GM23338 (cell line): ENCODE results near the gene TVP23B. TPM values are rescaled to one million over a fixed set of nuclear protein-coding genes. Genes with fewer than 3 reads are reported as not detected.

ENCODE experiments used
- ATAC-seq: fragments of 200-7000 bp; cut with Tn5 transposase; 3 replicates; pipeline ENCODE4 v1.9.1; 2020
- DNase-seq: peaks from one replicate; pipeline ENCODE4 v3.0.0-alpha.2; 2015; ENCODE audit warnings: low spot score
- H2AFZ ChIP-seq: fragments of 200-600 bp; sonication (generic); 2 replicates; pipeline ENCODE4 v1.8.0; 2016; ENCODE audit warnings: antibody characterized with exemption, mild to moderate bottlenecking, moderate library complexity
- H3F3A ChIP-seq: fragments of 200-600 bp; sonication (generic); replicated peaks from 2 replicates; pipeline ENCODE4 v1.8.0; 2017; ENCODE audit warnings: antibody characterized with exemption, mixed run types, low read depth
- H3K27ac ChIP-seq: fragments of 200-600 bp; sonication (generic); 2 replicates; pipeline ENCODE4 v1.6.1; 2016; ENCODE audit warnings: low read depth
- H3K27me3 ChIP-seq: fragments of 200-600 bp; sonication (generic); 2 replicates; pipeline ENCODE4 v1.8.0; 2016; ENCODE audit warnings: mild to moderate bottlenecking, mixed run types, moderate library complexity; ENCODE audit not compliant: insufficient read depth
- H3K36me3 ChIP-seq: fragments of 200-600 bp; sonication (generic); 2 replicates; pipeline ENCODE4 v1.8.0; 2016; ENCODE audit warnings: mild to moderate bottlenecking; ENCODE audit not compliant: insufficient read depth
- H3K4me1 ChIP-seq: fragments of 200-600 bp; sonication (generic); 2 replicates; pipeline ENCODE4 v1.8.0; 2016; ENCODE audit warnings: mild to moderate bottlenecking, moderate library complexity; ENCODE audit not compliant: insufficient read depth
- H3K4me2 ChIP-seq: fragments of 200-600 bp; sonication (generic); 2 replicates; pipeline ENCODE4 v1.7.1; 2017; ENCODE audit warnings: mixed run types
- H3K4me3 ChIP-seq: fragments of 200-600 bp; sonication (generic); 2 replicates; pipeline ENCODE4 v1.6.1; 2016; ENCODE audit warnings: mixed run types
- H3K79me2 ChIP-seq: fragments of 200-600 bp; sonication (generic); replicated peaks from 2 replicates; pipeline ENCODE4 v1.8.0; 2017; ENCODE audit warnings: mild to moderate bottlenecking; ENCODE audit not compliant: insufficient read depth
- H3K9me2 ChIP-seq: fragments of 200-600 bp; sonication (generic); 2 replicates; pipeline ENCODE4 v1.8.0; 2017; ENCODE audit not compliant: insufficient read depth
- H4K20me1 ChIP-seq: fragments of 200-600 bp; sonication (generic); replicated peaks from 2 replicates; pipeline ENCODE4 v1.8.0; 2017; ENCODE audit warnings: mild to moderate bottlenecking; ENCODE audit not compliant: insufficient read depth
- H3K27ac Mint-ChIP-seq: 2 replicates; pipeline ENCODE4 v1.8.0; 2020; ENCODE audit warnings: inconsistent platforms, mild to moderate bottlenecking, moderate library complexity, mixed read lengths
- H3K27me3 Mint-ChIP-seq: 3 replicates; pipeline ENCODE4 v1.8.0; 2022; ENCODE audit warnings: low read depth, mild to moderate bottlenecking, moderate library complexity, mixed read lengths, inconsistent platforms; ENCODE audit not compliant: insufficient read depth, poor library complexity
- H3K36me3 Mint-ChIP-seq: 3 replicates; pipeline ENCODE4 v1.8.0; 2021; ENCODE audit warnings: low read depth, mild to moderate bottlenecking, inconsistent platforms, moderate library complexity, mixed read lengths
- H3K4me1 Mint-ChIP-seq: 3 replicates; pipeline ENCODE4 v1.8.0; 2020; ENCODE audit warnings: mild to moderate bottlenecking, inconsistent platforms, mixed read lengths
- H3K4me3 Mint-ChIP-seq: 3 replicates; pipeline ENCODE4 v1.8.0; 2021; ENCODE audit warnings: moderate library complexity, mild to moderate bottlenecking, inconsistent platforms, mixed read lengths
- H3K9me3 Mint-ChIP-seq: 3 replicates; pipeline ENCODE4 v1.8.0; 2020; ENCODE audit warnings: moderate library complexity, mild to moderate bottlenecking, inconsistent platforms, mixed read lengths
- CREB1 ChIP-seq: fragments of 250-450 bp; sonication (Bioruptor Pico); IDR thresholded peaks from 2 replicates; pipeline ENCODE4 v1.5.0; 2020; ENCODE audit warnings: low read depth, mild to moderate bottlenecking, moderate library complexity
- EZH2 ChIP-seq: fragments of 200-600 bp; sonication (generic); IDR thresholded peaks from one replicate; pipeline ENCODE4 v1.8.0; 2017; ENCODE audit warnings: antibody characterized with exemption, mild to moderate bottlenecking, low read depth; ENCODE audit not compliant: unreplicated experiment
- EZH2phosphoT487 ChIP-seq: fragments of 200-600 bp; sonication (generic); IDR thresholded peaks from one replicate; pipeline ENCODE4 v1.8.1; 2018; ENCODE audit warnings: antibody characterized with exemption; ENCODE audit not compliant: unreplicated experiment
- NANOG ChIP-seq: IDR thresholded peaks from 2 replicates; pipeline ENCODE4 v1.6.1; 2016; ENCODE audit warnings: antibody characterized with exemption, borderline replicate concordance
- POLR2AphosphoS5 ChIP-seq: IDR thresholded peaks from 2 replicates; pipeline ENCODE4 v1.6.1; 2016; ENCODE audit warnings: antibody characterized with exemption, low read depth
- ZNF114 ChIP-seq: fragments of 250-450 bp; sonication (Bioruptor Pico); IDR thresholded peaks from 2 replicates; pipeline ENCODE4 v1.5.0; 2020; ENCODE audit warnings: mild to moderate bottlenecking, moderate library complexity
- ZNF331 ChIP-seq: fragments of 250-450 bp; sonication (Bioruptor Pico); IDR thresholded peaks from 2 replicates; pipeline ENCODE4 v1.5.0; 2020; ENCODE audit warnings: low read depth, mild to moderate bottlenecking, moderate library complexity
- polyA plus RNA-seq: library from polyadenylated mRNA; unstranded; fragments of >200 nt; fragmentation: Nextera tagmentation; extraction: Ambion mirVana; gene quantifications from 2 replicates; pipeline ENCODE4 v1.2.1, GENCODE V29; 2016
- total RNA-seq: library from RNA; depleted of rRNA; stranded (reverse); fragments of >200 nt; shearing (Covaris generic); gene quantifications from 2 replicates; pipeline ENCODE4 v1.2.3, GENCODE V29; 2014
- TF ChIP-seq, protein P1 (sequence below), 2 experiments: fragments of 200-600 bp in 1 of 2; sonication (generic) in 1 of 2; conservative IDR thresholded peaks; 2 replicates each; pipeline versions ENCODE4 v1.5.1 to v1.6.1; 2016 to 2017; ENCODE audit warnings: antibody characterized with exemption in 2 of 2, low read depth in 2 of 2, mild to moderate bottlenecking in 2 of 2, moderate library complexity in 1 of 2
- TF ChIP-seq, protein P2 (sequence below): IDR thresholded peaks from one replicate; pipeline ENCODE4 v1.6.1; 2018; ENCODE audit warnings: antibody characterized with exemption; ENCODE audit not compliant: unreplicated experiment

The TVP23B gene
- total and polyA plus RNA-seq, 2 experiments from 2014 or later, result 26.3 to 27.4 TPM

GRCh38 chr17:18850679-18851078, 69.7 kb downstream of the TVP23B start:
- no peaks in the 10 kb centered on the region for H4K20me1 ChIP-seq
- no peaks in the 10 kb centered on the region for H3K27me3 ChIP-seq
- DNase-seq, result no peak
- no peak overlapping the region for H3K27ac ChIP-seq
- H3K9me2 ChIP-seq, result no peaks in the 10 kb centered on the region
- peaks cover 4% of the 10 kb centered on the region; the same call in 1 of the 2 replicates for H3K4me1 ChIP-seq
- no peak overlapping the region for H2AFZ ChIP-seq
- Mint-ChIP-seq H3K9me3 (no peaks in the 10 kb centered on the region), H3K27ac (peak overlapping the region; percentile 57; the same call in 1 of the 2 replicates), H3K4me1 (peaks cover 4% of the 10 kb centered on the region), H3K4me3 (no peak overlapping the region), H3K36me3 (no peaks in the 10 kb centered on the region), H3K27me3 (peaks cover under 1% of the 10 kb centered on the region)
- H3K36me3 ChIP-seq, result no peaks in the 10 kb centered on the region
- no peaks in the 10 kb centered on the region for H3F3A ChIP-seq
- no peak overlapping the region for H3K4me3 ChIP-seq
- H3K79me2 ChIP-seq, result peaks cover 11% of the 10 kb centered on the region
- no peak for ATAC-seq
- TF ChIP-seq NANOG, result no peak
- TF ChIP-seq EZH2phosphoT487, result no peak
- TF ChIP-seq, protein P1, sequence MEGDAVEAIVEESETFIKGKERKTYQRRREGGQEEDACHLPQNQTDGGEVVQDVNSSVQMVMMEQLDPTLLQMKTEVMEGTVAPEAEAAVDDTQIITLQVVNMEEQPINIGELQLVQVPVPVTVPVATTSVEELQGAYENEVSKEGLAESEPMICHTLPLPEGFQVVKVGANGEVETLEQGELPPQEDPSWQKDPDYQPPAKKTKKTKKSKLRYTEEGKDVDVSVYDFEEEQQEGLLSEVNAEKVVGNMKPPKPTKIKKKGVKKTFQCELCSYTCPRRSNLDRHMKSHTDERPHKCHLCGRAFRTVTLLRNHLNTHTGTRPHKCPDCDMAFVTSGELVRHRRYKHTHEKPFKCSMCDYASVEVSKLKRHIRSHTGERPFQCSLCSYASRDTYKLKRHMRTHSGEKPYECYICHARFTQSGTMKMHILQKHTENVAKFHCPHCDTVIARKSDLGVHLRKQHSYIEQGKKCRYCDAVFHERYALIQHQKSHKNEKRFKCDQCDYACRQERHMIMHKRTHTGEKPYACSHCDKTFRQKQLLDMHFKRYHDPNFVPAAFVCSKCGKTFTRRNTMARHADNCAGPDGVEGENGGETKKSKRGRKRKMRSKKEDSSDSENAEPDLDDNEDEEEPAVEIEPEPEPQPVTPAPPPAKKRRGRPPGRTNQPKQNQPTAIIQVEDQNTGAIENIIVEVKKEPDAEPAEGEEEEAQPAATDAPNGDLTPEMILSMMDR (conservative IDR thresholded peaks at IDR 0.05; ENCODE audit: low read depth in 2 of 2), result no peak
- no peak for TF ChIP-seq CREB1 (CRISPR knock-in tag)
- TF ChIP-seq, protein P2, sequence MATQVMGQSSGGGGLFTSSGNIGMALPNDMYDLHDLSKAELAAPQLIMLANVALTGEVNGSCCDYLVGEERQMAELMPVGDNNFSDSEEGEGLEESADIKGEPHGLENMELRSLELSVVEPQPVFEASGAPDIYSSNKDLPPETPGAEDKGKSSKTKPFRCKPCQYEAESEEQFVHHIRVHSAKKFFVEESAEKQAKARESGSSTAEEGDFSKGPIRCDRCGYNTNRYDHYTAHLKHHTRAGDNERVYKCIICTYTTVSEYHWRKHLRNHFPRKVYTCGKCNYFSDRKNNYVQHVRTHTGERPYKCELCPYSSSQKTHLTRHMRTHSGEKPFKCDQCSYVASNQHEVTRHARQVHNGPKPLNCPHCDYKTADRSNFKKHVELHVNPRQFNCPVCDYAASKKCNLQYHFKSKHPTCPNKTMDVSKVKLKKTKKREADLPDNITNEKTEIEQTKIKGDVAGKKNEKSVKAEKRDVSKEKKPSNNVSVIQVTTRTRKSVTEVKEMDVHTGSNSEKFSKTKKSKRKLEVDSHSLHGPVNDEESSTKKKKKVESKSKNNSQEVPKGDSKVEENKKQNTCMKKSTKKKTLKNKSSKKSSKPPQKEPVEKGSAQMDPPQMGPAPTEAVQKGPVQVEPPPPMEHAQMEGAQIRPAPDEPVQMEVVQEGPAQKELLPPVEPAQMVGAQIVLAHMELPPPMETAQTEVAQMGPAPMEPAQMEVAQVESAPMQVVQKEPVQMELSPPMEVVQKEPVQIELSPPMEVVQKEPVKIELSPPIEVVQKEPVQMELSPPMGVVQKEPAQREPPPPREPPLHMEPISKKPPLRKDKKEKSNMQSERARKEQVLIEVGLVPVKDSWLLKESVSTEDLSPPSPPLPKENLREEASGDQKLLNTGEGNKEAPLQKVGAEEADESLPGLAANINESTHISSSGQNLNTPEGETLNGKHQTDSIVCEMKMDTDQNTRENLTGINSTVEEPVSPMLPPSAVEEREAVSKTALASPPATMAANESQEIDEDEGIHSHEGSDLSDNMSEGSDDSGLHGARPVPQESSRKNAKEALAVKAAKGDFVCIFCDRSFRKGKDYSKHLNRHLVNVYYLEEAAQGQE, result no peak
- no peak for TF ChIP-seq POLR2AphosphoS5
- no peak for TF ChIP-seq EZH2
- TF ChIP-seq ZNF331 (CRISPR knock-in tag), result no peak
- no peak for TF ChIP-seq ZNF114
- no peak overlapping the region for H3K4me2 ChIP-seq

- H3K27me3 Mint-ChIP-seq, result peaks cover 5% of the 10 kb centered on the region
- Histone ChIP-seq H3K4me1 (peaks cover 4% of the 10 kb centered on the region; the same call in 1 of the 2 replicates), H3K4me3 (no peak overlapping the region), H3F3A (no peaks in the 10 kb centered on the region), H3K79me2 (peaks cover 11% of the 10 kb centered on the region), H3K36me3 (no peaks in the 10 kb centered on the region), H3K4me2 (no peak overlapping the region), H3K9me2 (no peaks in the 10 kb centered on the region), H4K20me1 (no peaks in the 10 kb centered on the region), H2AFZ (no peak overlapping the region), H3K27me3 (no peaks in the 10 kb centered on the region), H3K27ac (no peak overlapping the region)
- H3K36me3 Mint-ChIP-seq, result no peaks in the 10 kb centered on the region
- H3K9me3 Mint-ChIP-seq, result no peaks in the 10 kb centered on the region
- DNase-seq, result no peak
- no peak for TF ChIP-seq NANOG
- TF ChIP-seq, protein P1 (conservative IDR thresholded peaks at IDR 0.05; ENCODE audit: low read depth in 2 of 2), result peak in 1 of 2 experiments; percentile 16; a peak in 2 of 4 replicates
- TF ChIP-seq POLR2AphosphoS5, result no peak
- TF ChIP-seq EZH2, result no peak
- no peak for TF ChIP-seq CREB1 (CRISPR knock-in tag)
- H3K4me1 Mint-ChIP-seq, result peaks cover 4% of the 10 kb centered on the region
- no peak overlapping the region for H3K4me3 Mint-ChIP-seq
- ATAC-seq, result no peak
- H3K27ac Mint-ChIP-seq, result no peak overlapping the region
These were observed 70.2 kb downstream of the TVP23B start for GRCh38 chr17:18851201-18851600.
